GM19468 (cell line): ENCODE data around the gene SFSWAP.

Source experiments
- ATAC-seq: cut with Tn5 transposase; IDR thresholded peaks from one replicate; pipeline ENCODE4 v1.9.1; 2021; ENCODE audit warnings: mild to moderate bottlenecking, moderate library complexity, moderate number of reproducible peaks; ENCODE audit not compliant: unreplicated experiment; ENCODE audit errors: extremely low read depth

Gene SFSWAP

DNA sequence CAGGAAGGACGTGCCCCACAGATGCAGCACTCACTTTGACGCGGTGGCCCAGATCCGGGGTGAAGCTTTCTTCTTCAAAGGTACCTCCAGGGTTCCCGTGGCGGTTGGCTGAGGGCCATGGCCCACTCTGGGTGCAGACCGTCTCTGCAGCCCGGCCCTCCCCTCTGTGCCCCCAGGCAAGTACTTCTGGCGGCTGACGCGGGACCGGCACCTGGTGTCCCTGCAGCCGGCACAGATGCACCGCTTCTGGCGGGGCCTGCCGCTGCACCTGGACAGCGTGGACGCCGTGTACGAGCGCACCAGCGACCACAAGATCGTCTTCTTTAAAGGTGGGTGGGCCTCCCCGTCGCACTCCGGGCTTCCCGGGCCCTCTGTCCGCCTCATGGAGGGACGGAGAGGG is 134.2 kb downstream of the SFSWAP start:
- no peak for ATAC-seq

DNA sequence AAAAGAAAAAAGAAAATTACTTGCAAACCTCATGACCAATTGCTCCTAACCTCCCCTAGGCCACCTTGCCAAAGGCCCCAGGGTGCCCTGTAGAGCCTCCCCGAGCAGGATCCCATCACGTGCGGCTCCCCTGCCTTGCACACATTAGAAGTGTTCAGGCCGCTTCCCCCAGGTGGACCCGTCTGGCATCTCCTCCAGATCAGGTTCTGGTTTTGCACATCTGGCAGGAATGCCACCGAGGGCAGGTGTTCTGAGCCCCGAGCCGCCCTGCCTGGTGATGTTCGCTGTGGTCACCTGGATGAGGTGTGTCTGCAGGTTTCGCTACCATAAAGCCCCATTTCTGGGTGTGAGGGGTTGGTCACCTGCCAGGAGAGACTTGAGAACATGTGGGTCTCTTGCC is 136.6 kb downstream of the SFSWAP start:
- ATAC-seq, result no peak

DNA sequence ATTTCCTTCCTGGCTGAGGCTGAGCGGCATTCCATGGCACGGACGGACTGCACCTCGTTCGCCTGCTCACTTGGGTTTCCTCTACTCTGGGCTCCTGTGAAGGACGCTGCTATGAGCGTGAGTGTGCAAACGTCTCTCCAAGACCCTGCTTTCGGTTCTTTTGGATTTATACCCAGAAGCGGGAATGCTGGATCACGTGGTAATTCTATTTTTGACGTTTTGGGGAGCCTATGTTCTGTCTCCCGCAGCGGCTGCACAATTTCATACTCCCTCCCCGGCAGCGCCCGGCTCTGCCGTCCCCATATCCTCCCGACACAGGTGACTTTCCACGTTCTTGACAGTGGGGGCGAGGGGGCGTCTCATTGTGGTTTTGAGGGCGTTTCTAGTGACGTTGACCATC is 137.9 kb downstream of the SFSWAP start:
- ATAC-seq, result no peak
